ENCODE data around the gene CDH10.

The CDH10 gene

GRCh38 chr5:24644761-24645160, at the start of gene CDH10:
TSS of gene CDH10 (minus strand) at chr5:24644978. CDS start at chr5:24593490, 51,488 bp downstream.
- no peak for DNase-seq (ENCODE audit: low spot score)

GRCh38 chr5:24693609-24694008, 48.8 kb upstream of the CDH10 start:
- no peak for DNase-seq (ENCODE audit: low spot score)

DNA sequence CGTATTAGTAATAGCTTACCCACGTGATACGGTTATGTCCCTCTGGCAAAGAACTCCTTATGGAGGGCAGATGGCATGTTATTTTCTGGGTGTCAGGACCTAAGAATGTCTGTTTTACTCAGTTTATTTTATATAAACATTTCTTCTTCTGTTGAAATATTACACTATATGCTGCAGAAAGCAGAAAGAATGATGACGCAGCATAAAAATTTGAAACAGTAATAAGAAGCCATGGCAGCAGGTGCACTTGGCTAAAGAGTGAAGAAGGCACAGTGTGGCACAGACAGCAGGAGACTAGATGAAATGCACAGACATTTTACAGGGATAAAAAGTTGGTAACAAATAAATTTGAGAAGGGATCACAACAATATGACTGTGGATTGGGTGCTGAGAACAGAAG, 46.3 kb upstream of the CDH10 start:
- DNase-seq (ENCODE audit: low spot score) = no peak

DNA sequence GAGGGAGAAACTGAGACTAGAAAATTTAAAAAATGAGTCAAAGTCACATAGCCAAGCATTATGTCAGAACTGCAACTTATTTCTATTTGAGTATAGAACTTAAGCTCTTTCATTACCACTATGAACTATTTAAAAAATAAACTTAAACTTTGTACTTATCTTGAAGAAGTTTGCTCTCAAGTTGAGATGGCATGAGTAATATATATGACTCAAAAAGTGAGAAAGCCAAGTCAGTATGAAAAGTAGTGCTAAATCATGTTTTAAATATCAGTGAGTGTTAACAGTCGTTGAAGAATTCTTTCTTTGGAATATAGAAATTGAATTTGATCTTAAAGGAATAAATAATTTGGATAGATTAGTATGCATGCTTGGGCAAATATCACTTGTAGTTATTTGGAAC, 36.3 kb upstream of the CDH10 start:
- no peak for DNase-seq (ENCODE audit: low spot score)

DNA sequence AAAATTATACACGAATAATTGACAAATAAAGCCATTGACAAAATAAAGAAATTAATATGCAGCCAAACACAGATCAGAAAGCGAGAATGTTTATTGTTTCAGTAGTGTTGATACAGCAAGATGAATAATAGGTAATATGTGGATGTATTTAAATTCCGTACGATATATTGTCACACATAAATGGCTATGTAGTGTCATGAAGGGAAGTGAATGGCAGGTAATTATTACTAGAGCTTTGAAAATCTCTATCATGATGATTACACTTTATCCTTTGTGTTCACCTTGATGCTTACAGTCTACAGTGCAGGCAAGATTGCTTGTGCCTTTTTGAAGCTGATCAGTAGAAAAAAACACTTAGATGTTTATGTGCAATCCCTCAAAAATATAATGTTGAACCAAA, 23.3 kb upstream of the CDH10 start:
- DNase-seq (ENCODE audit: low spot score) = no peak

- DNase-seq (ENCODE audit: low spot score) = no peak
Observed at GRCh38 chr5:24649531-24649930, 4.8 kb upstream of the CDH10 start.

GRCh38 chr5:24646915-24647314, 2.1 kb upstream of the CDH10 start:
- no peak for DNase-seq (ENCODE audit: low spot score)

GRCh38 chr5:24645483-24645882, 705 bp upstream of the CDH10 start:
- no peak for DNase-seq (ENCODE audit: low spot score)

DNA sequence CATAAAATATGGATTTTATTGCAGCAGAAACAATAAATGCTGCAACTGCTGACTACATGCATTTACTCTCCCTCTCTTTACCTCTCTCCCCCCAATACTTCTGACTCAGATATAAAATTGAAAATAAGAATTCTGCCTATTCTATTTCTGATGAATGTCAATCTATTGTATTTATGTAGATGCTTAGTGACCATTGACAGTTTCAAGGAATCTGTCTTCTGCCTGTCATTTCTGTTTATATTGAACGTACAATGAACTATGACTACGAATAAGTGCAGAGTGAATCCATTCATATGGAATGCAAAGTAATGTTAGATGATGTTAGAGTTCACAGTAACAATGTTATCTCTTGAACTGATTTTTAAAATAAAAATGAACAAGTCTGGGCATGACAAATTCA, 898 bp downstream of the CDH10 start:
- DNase-seq (ENCODE audit: low spot score) = no peak

DNA sequence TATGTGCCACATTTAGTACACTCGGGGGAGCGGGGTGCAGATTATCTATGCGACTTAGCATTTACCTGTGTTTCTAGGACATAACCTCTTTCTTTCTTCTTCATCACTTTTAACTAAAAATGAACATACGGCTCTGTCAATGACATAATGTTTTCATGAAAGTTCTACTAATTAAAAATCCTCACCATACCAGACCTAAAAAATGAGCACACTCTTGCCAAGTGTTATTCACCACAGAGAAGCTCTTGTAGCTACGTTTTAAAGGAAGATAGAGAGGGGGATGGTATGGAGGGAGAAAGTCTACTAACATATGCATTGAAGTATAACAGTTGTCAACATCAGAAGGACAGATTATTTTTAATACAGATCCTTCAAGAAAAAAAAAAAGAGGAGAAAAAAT, 1.6 kb downstream of the CDH10 start:
- DNase-seq (ENCODE audit: low spot score) = no peak

DNA sequence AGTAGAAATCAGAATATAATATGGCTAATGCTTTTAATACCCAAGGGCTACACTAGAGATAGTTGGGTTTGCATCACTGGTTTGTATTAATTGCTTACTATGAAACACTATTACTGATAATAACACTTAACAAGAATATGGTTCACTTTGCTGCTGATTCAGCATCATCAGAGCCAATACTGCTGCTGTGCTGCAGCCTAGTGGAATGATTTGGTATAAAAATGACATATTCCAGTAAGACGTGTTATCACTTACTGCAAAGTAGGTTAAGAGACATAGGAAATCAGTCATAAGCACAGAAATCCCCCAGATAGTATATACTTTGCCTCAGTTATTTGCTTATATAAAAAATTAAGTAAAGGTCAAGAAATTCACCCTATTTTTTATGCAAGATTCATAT, 2.8 kb downstream of the CDH10 start:
- DNase-seq (ENCODE audit: low spot score) = no peak

DNA sequence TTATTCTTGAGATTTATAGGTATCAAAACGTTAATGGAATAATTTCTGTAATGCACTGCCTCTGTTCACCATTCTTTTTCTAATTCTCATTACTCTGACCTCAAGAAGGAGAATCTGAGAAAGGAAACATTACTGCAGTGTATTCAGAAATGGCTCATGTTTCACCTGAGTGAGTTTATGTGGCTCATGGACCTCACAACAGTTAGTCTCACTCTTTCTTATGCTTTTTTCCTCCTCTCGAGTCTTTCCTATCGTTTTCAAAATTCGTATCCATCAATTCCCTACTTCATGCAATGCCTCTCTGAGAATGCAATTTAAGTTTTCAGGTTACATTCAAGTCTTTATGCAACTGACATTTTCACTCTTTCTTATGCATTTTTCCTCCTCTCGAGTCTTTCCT, 9.6 kb downstream of the CDH10 start:
- no peak for DNase-seq (ENCODE audit: low spot score)

GRCh38 chr5:24633715-24634325, 11.0 kb downstream of the CDH10 start:
- DNase-seq (ENCODE audit: low spot score) = no peak

GRCh38 chr5:24632353-24632752, 12.4 kb downstream of the CDH10 start:
- no peak for DNase-seq (ENCODE audit: low spot score)

DNA sequence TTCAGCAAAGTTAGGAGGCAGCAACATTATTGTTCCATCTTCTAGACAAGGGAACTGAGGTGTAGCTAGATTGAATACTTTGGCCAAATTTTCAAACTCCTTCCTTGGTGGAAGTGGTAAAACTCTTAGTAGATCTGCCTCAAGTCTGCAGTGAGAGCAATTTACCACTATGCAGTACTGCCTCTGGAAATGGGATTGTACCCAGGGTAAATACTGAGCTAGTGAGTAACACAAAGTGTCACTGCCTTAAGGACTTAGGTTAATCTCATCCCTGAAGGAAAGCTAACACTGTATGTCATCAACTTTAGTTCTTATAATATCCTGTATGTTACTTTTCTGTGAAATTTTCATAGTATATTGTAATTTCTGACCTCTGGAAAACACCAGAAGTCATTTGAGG, 13.9 kb downstream of the CDH10 start:
- no peak for DNase-seq (ENCODE audit: low spot score)

- no peak for DNase-seq (ENCODE audit: low spot score)
Observed at GRCh38 chr5:24629798-24630197, 15.0 kb downstream of the CDH10 start.

- DNase-seq (ENCODE audit: low spot score) = no peak
Observed at GRCh38 chr5:24624872-24625271, 19.9 kb downstream of the CDH10 start.

GRCh38 chr5:24623624-24624023, 21.2 kb downstream of the CDH10 start:
- no peak for DNase-seq (ENCODE audit: low spot score)

DNA sequence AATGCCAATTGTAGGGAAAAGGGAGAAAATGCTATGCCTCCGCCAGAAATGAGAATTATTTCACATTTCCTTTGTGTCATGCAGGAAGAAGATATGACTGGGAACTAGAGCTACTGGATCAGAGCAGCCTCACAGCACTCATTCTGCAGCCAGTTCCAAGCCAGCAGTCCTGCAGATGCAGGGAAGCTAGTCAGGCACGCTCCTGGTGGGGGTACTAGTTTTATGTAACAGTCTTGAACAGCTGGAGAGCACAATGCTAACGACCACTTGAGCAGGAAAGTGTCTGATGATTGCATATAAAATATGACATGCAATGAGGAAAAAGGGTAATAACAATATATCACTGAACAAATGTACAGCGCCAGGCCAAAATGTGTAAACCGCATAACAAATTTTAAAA, 21.7 kb downstream of the CDH10 start:
- DNase-seq (ENCODE audit: low spot score) = no peak

- DNase-seq (ENCODE audit: low spot score) = no peak
Observed at GRCh38 chr5:24621792-24622191, 23.0 kb downstream of the CDH10 start.

- DNase-seq (ENCODE audit: low spot score) = no peak
Observed at GRCh38 chr5:24616566-24616965, 28.2 kb downstream of the CDH10 start.

DNA sequence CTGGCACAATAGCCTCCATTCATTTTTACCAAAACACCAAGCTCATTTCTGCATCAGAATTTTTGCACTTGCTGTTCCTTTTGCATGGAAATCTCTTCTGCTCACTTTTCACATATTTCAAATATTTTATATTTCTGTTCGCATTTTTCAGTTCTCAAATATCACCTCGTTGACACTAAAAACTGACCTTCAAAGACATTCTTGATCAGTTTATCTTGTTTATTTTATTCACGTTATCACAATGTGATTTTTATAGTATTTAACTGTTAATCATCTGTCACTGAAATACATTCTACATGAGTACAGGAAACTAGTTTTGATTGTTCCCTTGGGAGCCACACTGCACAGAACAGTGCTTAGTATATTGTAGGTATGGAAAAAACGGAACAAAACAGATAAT, 29.6 kb downstream of the CDH10 start:
- no peak for DNase-seq (ENCODE audit: low spot score)

DNA sequence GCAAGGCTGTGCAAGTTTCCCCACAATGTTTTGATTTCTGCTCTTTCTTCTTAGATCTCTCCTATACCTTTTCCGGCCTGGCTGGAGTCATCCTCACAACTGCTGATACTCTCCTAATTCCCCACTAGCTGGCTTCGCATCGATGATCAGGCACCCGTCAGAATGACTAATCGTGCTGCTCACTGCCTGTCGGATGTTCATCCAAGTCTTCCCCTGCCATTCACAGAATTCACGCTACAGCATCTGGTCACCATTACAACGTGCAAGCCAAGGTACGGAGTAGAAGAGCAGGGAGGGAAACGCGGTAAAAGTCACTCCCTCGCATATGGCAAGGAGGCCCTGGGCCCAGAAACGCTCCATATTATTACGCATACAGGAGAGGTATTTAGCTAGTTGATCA, 35.1 kb downstream of the CDH10 start:
- no peak for DNase-seq (ENCODE audit: low spot score)

DNA sequence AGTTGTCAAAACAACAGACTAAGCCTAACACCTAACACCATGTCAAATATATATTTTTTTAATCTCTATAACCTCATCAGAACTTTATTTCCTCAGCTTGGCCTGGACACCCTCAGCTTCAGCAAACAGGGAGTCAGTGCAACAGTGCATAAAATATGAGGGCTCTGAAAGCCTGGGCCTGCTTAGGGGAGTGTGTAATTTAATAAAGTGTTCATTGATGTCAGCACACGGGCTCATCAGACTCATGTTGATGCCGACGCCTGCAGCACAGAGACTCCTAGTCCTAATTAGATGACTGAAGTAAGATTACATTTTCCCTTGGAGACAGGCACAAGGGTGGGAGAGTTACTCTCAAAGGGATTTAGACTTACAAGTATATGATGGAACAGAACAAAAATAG, 37.8 kb downstream of the CDH10 start:
- no peak for DNase-seq (ENCODE audit: low spot score)

- no peak for DNase-seq (ENCODE audit: low spot score)
Observed at GRCh38 chr5:24602188-24602587, 42.6 kb downstream of the CDH10 start.

Measured in CD4-positive, alpha-beta T cell treated with Interleukin-2 at 100 ng/mL for 4 hours (primary cell).